Measurements from ENCODE around the gene MATN1. TPM values are rescaled to one million over a fixed set of nuclear protein-coding genes. Genes with fewer than 3 reads are reported as not detected.
A peak's percentile ranks its signal among the peaks of the same experiment; 100 is the strongest.

Gene MATN1
- polyA plus RNA-seq, 1 experiment: 0.12 TPM

DNA sequence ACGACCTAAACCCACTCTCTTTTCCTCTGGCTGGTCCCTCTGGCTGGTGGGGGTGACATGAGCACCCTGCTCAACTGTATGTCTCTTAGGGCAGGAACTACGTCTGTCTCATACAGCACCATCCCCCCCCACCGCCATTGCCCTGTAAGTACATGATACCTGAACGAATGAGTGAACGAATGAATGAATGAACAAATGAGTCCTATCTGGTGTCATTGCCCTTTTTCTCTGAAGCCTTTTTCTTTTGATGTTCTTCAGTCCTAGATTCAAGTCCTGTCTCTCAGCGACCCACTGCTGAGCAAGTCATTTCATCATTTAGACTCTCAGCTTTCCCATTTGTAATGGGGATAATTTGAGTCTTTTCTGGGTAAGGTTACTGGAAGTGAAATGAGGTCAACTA lies 10.8 kb downstream of the MATN1 start:
- ChIA-PET CTCF (no interaction called here), POLR2A (no interaction called here)
- H3K4me3 ChIP-seq (ENCODE audit: low read depth, low read length): no peak overlapping the region
- H3K9me3 ChIP-seq (ENCODE audit: control insufficient read depth, insufficient read depth, low read length): peaks cover 11% of the 10 kb centered on the region
- H3K27me3 ChIP-seq (ENCODE audit: control insufficient read depth, insufficient read depth, low read length): peaks cover 21% of the 10 kb centered on the region
- TF ChIP-seq, protein P1, sequence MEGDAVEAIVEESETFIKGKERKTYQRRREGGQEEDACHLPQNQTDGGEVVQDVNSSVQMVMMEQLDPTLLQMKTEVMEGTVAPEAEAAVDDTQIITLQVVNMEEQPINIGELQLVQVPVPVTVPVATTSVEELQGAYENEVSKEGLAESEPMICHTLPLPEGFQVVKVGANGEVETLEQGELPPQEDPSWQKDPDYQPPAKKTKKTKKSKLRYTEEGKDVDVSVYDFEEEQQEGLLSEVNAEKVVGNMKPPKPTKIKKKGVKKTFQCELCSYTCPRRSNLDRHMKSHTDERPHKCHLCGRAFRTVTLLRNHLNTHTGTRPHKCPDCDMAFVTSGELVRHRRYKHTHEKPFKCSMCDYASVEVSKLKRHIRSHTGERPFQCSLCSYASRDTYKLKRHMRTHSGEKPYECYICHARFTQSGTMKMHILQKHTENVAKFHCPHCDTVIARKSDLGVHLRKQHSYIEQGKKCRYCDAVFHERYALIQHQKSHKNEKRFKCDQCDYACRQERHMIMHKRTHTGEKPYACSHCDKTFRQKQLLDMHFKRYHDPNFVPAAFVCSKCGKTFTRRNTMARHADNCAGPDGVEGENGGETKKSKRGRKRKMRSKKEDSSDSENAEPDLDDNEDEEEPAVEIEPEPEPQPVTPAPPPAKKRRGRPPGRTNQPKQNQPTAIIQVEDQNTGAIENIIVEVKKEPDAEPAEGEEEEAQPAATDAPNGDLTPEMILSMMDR (IDR thresholded peaks at IDR 0.05; ENCODE audit: low read depth, low read length): no peak
- DNase-seq (ENCODE audit: low read depth, low spot score): no peak
- H3K27ac ChIP-seq (ENCODE audit: low read depth, low read length): no peak overlapping the region

DNA sequence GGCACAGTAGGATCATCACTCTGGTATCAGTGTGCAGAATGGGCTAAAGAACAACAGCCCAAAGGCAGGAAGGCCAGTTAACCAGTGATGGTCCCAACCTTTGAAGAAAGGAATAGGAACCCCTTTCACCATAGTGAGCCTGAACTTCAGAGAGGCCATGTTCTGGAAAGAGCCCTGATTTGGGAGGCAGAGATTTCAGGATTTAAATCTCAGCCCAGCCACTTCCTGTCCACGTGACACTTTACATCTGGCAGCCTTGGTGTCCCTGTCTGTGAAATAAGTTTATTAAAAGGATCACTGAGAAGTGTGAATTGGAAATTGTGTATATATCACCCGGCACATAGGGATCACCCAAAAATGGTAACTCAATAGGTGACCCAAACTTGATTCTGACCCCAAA lies 13.0 kb downstream of the MATN1 start:
- H3K4me3 ChIP-seq (ENCODE audit: low read depth, low read length): no peak overlapping the region
- ChIA-PET CTCF (no interaction called here), POLR2A (no interaction called here)
- peaks cover 33% of the 10 kb centered on the region for H3K27me3 ChIP-seq (ENCODE audit: control insufficient read depth, insufficient read depth, low read length)
- H3K27ac ChIP-seq (ENCODE audit: low read depth, low read length): no peak overlapping the region
- TF ChIP-seq, protein P1 (IDR thresholded peaks at IDR 0.05; ENCODE audit: low read depth, low read length): no peak
- no peak for DNase-seq (ENCODE audit: low read depth, low spot score)
- H3K9me3 ChIP-seq (ENCODE audit: control insufficient read depth, insufficient read depth, low read length): peaks cover 3% of the 10 kb centered on the region; the same call in 1 of the 2 replicates

DNA sequence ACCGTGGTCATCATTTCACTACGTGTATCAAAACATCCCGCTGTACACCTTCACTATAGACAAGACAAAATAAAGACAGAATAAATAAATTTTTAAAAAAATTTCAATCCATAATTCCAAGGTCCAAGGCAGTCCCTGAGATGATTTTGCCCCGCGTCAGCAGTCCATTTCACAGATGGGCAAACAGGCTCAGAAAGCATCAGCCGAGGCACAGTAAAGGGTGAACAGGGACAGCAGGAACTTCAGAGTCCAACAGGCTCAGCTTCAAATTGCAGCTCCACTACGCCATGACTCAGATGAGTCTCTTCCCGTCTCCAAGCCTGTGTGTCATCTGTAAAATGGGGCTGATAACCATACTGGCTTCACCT lies 15.0 kb downstream of the MATN1 start:
- TF ChIP-seq, protein P1 (IDR thresholded peaks at IDR 0.05; ENCODE audit: low read depth, low read length): no peak
- Histone ChIP-seq H3K27me3 (ENCODE audit: control insufficient read depth, insufficient read depth, low read length) (peaks cover 43% of the 10 kb centered on the region), H3K9me3 (ENCODE audit: control insufficient read depth, insufficient read depth, low read length) (no peaks in the 10 kb centered on the region; the same call in 1 of the 2 replicates), H3K27ac (ENCODE audit: low read depth, low read length) (no peak overlapping the region), H3K4me3 (ENCODE audit: low read depth, low read length) (no peak overlapping the region)
- POLR2A ChIA-PET: interaction anchor here (0.7 kb wide), 1 partner anchor 800 kb away, joined by 6 read pairs; no protein-coding TSS in a partner anchor
- no peak for DNase-seq (ENCODE audit: low read depth, low spot score)
- CTCF ChIA-PET: interaction anchor here (0.7 to 3.5 kb wide), 13 partner anchors 22 to 1477 kb away, joined by 3 to 13 read pairs (median 5); partner anchors contain the start of genes MECR and PTPRU

DNA sequence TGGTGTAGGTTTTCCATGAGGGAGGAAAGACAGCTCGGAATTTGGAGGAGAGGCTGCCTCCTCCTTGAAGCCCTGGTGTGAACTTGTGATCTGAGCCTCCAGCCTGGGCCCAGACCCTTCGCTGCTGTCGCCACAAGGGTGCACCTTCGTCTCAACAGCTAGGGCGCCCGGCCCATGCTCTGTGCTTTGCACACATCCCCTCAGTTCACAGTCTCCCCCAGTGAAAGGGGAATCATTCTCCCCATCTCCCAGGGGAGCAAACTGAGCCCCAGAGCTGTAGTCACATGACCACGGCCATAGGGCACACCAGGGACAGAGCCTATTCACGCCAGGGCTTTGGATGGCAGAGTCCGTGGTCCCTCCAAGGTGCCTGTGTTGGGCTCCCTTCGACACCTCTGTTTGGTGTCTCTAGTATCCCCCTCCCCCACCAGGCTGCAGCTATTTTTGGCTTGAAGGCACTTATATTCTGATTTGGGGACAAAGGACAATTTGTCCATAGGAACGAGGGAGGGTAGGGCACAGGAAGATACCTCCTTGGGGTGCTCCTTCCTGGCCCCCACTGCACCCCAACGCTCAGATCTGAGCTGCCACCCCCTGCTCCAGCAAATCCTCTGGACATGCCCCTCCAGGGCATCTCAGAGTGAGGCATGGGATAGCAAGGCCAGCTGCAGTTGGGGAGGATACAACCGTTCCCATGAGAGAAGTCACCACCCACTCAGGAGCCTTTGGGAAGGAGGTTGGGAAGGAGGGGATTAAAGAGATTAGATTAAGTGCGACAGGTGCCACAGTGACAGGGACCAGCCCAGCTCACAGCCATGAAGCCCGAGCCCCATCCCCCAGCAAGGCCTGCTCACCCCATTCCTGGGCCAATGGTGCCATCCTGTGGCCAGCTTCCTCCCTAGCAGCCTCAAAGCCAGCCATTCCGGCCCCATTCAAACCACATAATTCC lies 15.7 kb downstream of the MATN1 start:
- ChIA-PET POLR2A (interaction anchor here (0.7 kb wide), 1 partner anchor 799 kb away, joined by 6 read pairs; no protein-coding TSS in a partner anchor), CTCF (interaction anchor here (0.6 to 3.5 kb wide), 22 partner anchors 8 to 1825 kb away, joined by 3 to 13 read pairs (median 4); partner anchors contain the start of genes MECR and PTPRU)
- H3K27me3 ChIP-seq (ENCODE audit: control insufficient read depth, insufficient read depth, low read length): peaks cover 43% of the 10 kb centered on the region
- H3K9me3 ChIP-seq (ENCODE audit: control insufficient read depth, insufficient read depth, low read length): no peaks in the 10 kb centered on the region; the same call in 1 of the 2 replicates
- no peak overlapping the region for H3K27ac ChIP-seq (ENCODE audit: low read depth, low read length)
- TF ChIP-seq, protein P1 (IDR thresholded peaks at IDR 0.05; ENCODE audit: low read depth, low read length): peak; percentile 92
- DNase-seq (ENCODE audit: low read depth, low spot score): no peak
- H3K4me3 ChIP-seq (ENCODE audit: low read depth, low read length): no peak overlapping the region

DNA sequence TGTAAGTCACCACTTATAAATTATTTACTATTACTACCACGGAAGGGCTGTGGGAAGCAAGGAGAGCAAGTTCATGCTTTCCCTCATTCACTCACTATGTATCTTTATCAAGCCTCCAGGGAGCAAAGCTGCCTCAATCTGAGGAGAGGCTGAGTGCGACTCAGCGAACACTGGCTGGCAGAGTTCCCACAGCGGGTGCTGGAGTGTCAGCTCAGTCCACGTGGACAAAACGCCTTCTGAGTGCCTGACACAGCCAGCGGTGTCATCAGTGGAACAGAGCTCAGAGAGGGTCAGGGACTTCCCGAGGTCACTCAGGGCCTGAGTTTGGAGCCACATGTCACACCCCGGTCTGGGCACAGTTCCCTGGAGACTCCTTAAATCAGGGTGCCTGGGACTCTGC lies 16.9 kb downstream of the MATN1 start:
- Histone ChIP-seq H3K9me3 (ENCODE audit: control insufficient read depth, insufficient read depth, low read length) (no peaks in the 10 kb centered on the region; the same call in 1 of the 2 replicates), H3K4me3 (ENCODE audit: low read depth, low read length) (no peak overlapping the region), H3K27me3 (ENCODE audit: control insufficient read depth, insufficient read depth, low read length) (peaks cover 37% of the 10 kb centered on the region), H3K27ac (ENCODE audit: low read depth, low read length) (no peak overlapping the region)
- ChIA-PET POLR2A (no interaction called here), CTCF (interaction anchor here (2.2 to 3.5 kb wide), 4 partner anchors 326 to 1475 kb away, joined by 8 to 13 read pairs (median 12); partner anchors contain the start of gene MECR)
- DNase-seq (ENCODE audit: low read depth, low spot score): no peak
- TF ChIP-seq, protein P1 (IDR thresholded peaks at IDR 0.05; ENCODE audit: low read depth, low read length): no peak
